ENCODE results near the gene HCN1. TPM values are rescaled to one million over a fixed set of nuclear protein-coding genes. Genes with fewer than 3 reads are reported as not detected.

HCN1 gene
- total and polyA plus RNA-seq, 2 of the 8 experiments (the other 6 are each of a cell fraction or from before 2014, with no cell fraction given), result 1.1 to 6.7 TPM

GRCh38 chr5:45609661-45610060 is 86.5 kb downstream of the HCN1 start:
- no peak overlapping the region for H3K9ac ChIP-seq (replicated peaks in 1 of 4; ENCODE audit: extremely low read depth in 1 of 4, low read depth in 3 of 4, low read length in 3 of 4)
- H3K9me3 ChIP-seq (ENCODE audit: insufficient read depth in 2 of 2, low read depth in 1 of 2, low read length in 1 of 2), result no peaks in the 10 kb centered on the region
- no peak overlapping the region for H3K4me3 ChIP-seq (ENCODE audit: extremely low read depth in 1 of 4, insufficient read depth in 2 of 4, low read depth in 3 of 4, low read length in 4 of 4)
- H3K18ac ChIP-seq (ENCODE audit: extremely low read depth, low read length), result no peak overlapping the region
- H2BK20ac ChIP-seq (ENCODE audit: low read length), result no peak overlapping the region
- H3K14ac ChIP-seq (ENCODE audit: insufficient read length), result no peak overlapping the region
- no peak overlapping the region for H3K23ac ChIP-seq (ENCODE audit: insufficient read length)
- DNase-seq (ENCODE audit: low read depth in 1 of 2, low spot score in 2 of 2) (no peak), FAIRE-seq (no peak)
- H3K79me2 ChIP-seq (ENCODE audit: control insufficient read depth in 1 of 2, insufficient read depth in 2 of 2, low read length in 2 of 2), result no peaks in the 10 kb centered on the region
- no peak overlapping the region for H3K4ac ChIP-seq (replicated peaks; ENCODE audit: insufficient read length, low read depth, low read length)
- WGBS, 2 experiments (ENCODE audit: extremely low coverage in 1 of 2, insufficient coverage in 1 of 2, insufficient read length in 1 of 2, insufficient replicate concordance in 2 of 2, low coverage in 1 of 2, low lambda C conversion rate in 2 of 2, missing lambda C conversion rate in 1 of 2), result 91% methylated on average over 3 of the region's 3 CpGs; no CpG with 5 or more reads in 1 of the 2 experiments
- ChIA-PET POLR2A (ENCODE audit: partially characterized antibody) (no interaction called here), CTCF (ENCODE audit: partially characterized antibody) (no interaction called here)
- no peak overlapping the region for H2AFZ ChIP-seq (ENCODE audit: low read length)
- no peak overlapping the region for H4K91ac ChIP-seq (replicated peaks; ENCODE audit: insufficient read length, low read length)
- no peaks in the 10 kb centered on the region for H3K27me3 ChIP-seq (replicated peaks in 1 of 4; ENCODE audit: control insufficient read depth in 3 of 4, extremely low read depth in 1 of 4, insufficient read depth in 3 of 4, low read length in 3 of 4)
- no peaks in the 10 kb centered on the region for H3K36me3 ChIP-seq (ENCODE audit: control insufficient read depth in 2 of 4, insufficient read depth in 4 of 4, low read length in 3 of 4)
- H3K79me1 ChIP-seq (ENCODE audit: low read depth, low read length), result no peaks in the 10 kb centered on the region
- no peak for TF ChIP-seq ASH2L (IDR thresholded peaks at IDR 0.05; ENCODE audit: low read length)
- no peak for TF ChIP-seq MAFK (IDR thresholded peaks at IDR 0.05; ENCODE audit: low read depth, low read length)
- no peak for TF ChIP-seq HDAC6 (IDR thresholded peaks at IDR 0.05; ENCODE audit: low read depth, low read length)
- TF ChIP-seq RXRA (IDR thresholded peaks at IDR 0.05; ENCODE audit: insufficient read depth, low read depth, low read length), result no peak
- TF ChIP-seq SIRT6 (IDR thresholded peaks at IDR 0.05; ENCODE audit: low read length), result no peak
- no peak for TF ChIP-seq E2F6 (IDR thresholded peaks at IDR 0.05)
- TF ChIP-seq JUND (IDR thresholded peaks at IDR 0.05; ENCODE audit: low read length), result no peak
- TF ChIP-seq YY1 (IDR thresholded peaks at IDR 0.05; ENCODE audit: low read depth, low read length), result no peak
- TF ChIP-seq HDAC2 (IDR thresholded peaks at IDR 0.05; ENCODE audit: borderline replicate concordance in 1 of 2, low read depth in 2 of 2, low read length in 2 of 2), result no peak
- no peak for TF ChIP-seq SP2 (IDR thresholded peaks at IDR 0.05; ENCODE audit: low read length)
- TF ChIP-seq ZNF274 (IDR thresholded peaks at IDR 0.05; ENCODE audit: borderline replicate concordance, extremely low read depth, low read length), result no peak
- TF ChIP-seq TCF12 (IDR thresholded peaks at IDR 0.05; ENCODE audit: low read depth, low read length), result no peak
- no peak for TF ChIP-seq TAF7 (optimal IDR thresholded peaks at IDR 0.05; ENCODE audit: borderline replicate concordance, low read depth, low read length)
- no peak overlapping the region for H2AK5ac ChIP-seq (ENCODE audit: low read depth, low read length)
- peaks cover 0 to 8% (median 2%) of the 10 kb centered on the region in 4 experiments; a peak in 1 of 7 replicates for H3K4me1 ChIP-seq (replicated peaks in 1 of 4; ENCODE audit: control insufficient read depth in 3 of 4, insufficient read depth in 4 of 4, low read length in 3 of 4)
- H4K5ac ChIP-seq (ENCODE audit: insufficient read length, low read depth, low read length), result no peak overlapping the region
- H3K56ac ChIP-seq (replicated peaks; ENCODE audit: insufficient read length, low read depth, low read length), result no peak overlapping the region
- H3K4me2 ChIP-seq (ENCODE audit: insufficient read depth in 1 of 2, low read depth in 2 of 2, low read length in 2 of 2), result no peak overlapping the region
- H2BK120ac ChIP-seq (replicated peaks; ENCODE audit: low read depth, low read length), result no peak overlapping the region
- H3K27ac ChIP-seq (ENCODE audit: low read depth, low read length), result no peak overlapping the region
- H4K8ac ChIP-seq (ENCODE audit: extremely low read depth, insufficient read depth, low read length), result no peak overlapping the region
- no peak overlapping the region for H2BK12ac ChIP-seq (ENCODE audit: low read depth, low read length)
- no peak overlapping the region for H2BK15ac ChIP-seq (ENCODE audit: low read length)
- no peak overlapping the region for H2BK5ac ChIP-seq (ENCODE audit: low read depth, low read length)
- no peaks in the 10 kb centered on the region for H4K20me1 ChIP-seq (replicated peaks in 1 of 2; ENCODE audit: control insufficient read depth in 1 of 2, insufficient read depth in 2 of 2, low read length in 2 of 2)
- no peaks in the 10 kb centered on the region; the same call in 1 of the 2 replicates for H3K23me2 ChIP-seq (ENCODE audit: low read depth, low read length)

All from H1 (cell line).